GM12865 (cell line): ENCODE measurements around the gene TBC1D14.

Experiments used
- DNase-seq: peaks from one replicate; pipeline ENCODE4 v3.0.0; 2010; ENCODE audit warnings: low read depth
- H3K4me3 ChIP-seq: 2 replicates; pipeline ENCODE4 v1.5.1; 2011; ENCODE audit warnings: mild to moderate bottlenecking, low read depth, low read length, control low read depth
- TF ChIP-seq, protein P1 (sequence below): IDR thresholded peaks from 2 replicates; pipeline ENCODE4 v1.5.1; 2011; ENCODE audit warnings: low read length, control low read depth, low read depth, inconsistent platforms; ENCODE audit not compliant: insufficient read depth; ENCODE audit errors: missing control alignments

TBC1D14 gene

DNA sequence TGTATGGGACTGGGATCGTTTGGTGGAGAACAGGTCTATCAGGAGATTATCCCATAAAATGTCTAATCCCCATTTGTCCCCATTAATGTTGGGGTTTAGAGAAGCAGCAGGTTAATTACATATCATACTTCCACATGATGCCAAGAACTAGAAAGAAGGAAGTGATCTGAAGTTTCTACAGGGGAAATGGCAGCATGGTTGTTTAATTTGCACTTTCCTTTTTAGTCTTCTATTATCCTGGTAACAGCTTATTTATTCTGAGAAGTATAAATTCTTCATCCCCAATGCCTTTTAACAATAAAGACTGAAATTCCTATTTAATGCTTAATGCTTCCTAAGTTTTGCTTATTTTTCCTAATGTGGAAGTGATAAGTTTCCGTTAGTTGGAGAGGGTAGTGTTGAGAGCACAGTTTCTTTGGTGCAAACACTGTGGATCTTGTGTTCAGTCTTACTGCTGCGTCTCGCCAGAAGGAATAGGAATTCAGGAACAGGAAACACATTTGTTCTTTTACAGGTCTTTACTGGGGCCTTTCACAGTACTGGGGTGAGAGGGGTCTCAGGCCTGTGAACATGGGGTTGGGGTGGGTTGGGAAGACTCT is 74.0 kb downstream of the TBC1D14 start:
- no peak overlapping the region for H3K4me3 ChIP-seq
- no peak for DNase-seq
- TF ChIP-seq, protein P1, sequence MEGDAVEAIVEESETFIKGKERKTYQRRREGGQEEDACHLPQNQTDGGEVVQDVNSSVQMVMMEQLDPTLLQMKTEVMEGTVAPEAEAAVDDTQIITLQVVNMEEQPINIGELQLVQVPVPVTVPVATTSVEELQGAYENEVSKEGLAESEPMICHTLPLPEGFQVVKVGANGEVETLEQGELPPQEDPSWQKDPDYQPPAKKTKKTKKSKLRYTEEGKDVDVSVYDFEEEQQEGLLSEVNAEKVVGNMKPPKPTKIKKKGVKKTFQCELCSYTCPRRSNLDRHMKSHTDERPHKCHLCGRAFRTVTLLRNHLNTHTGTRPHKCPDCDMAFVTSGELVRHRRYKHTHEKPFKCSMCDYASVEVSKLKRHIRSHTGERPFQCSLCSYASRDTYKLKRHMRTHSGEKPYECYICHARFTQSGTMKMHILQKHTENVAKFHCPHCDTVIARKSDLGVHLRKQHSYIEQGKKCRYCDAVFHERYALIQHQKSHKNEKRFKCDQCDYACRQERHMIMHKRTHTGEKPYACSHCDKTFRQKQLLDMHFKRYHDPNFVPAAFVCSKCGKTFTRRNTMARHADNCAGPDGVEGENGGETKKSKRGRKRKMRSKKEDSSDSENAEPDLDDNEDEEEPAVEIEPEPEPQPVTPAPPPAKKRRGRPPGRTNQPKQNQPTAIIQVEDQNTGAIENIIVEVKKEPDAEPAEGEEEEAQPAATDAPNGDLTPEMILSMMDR: no peak

DNA sequence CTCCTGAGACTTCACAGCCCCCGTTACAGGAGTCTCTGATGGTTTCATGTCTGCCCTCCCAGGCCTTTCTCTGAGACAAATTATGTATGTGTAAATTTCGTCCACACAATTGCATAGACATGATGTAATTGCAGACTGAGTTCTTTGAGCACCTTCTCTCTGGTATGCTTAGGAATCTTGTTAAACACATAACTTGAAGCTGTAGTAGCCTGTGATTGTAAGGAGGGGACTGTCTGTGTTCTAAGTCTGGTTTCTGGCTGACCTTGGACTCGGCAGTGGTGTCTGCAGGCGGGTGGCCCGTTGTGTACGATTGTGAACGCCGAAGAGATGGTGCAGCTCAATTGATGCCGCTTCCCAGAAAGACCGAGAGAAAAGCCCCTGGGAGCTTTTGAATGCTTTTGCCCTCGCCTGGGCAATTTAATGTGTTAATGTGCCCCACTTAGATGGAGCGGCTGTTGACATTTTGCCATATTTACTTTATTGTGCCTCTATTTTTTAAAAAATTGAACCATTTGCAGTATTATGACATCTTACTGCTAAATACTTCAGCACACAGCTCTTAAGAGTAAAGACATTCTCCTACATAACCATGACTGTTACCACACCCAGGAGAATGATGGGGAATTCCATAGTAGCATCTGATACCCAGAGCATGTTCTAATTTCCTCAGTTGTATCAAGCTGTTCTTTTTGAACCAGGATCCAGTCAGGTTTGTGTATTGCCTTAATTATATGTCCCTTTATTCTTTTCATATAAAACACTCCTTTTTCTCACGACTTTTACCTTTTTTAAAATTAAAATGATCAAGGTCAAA is 75.2 kb downstream of the TBC1D14 start:
- H3K4me3 ChIP-seq: no peak overlapping the region
- TF ChIP-seq, protein P1: no peak
- no peak for DNase-seq

DNA sequence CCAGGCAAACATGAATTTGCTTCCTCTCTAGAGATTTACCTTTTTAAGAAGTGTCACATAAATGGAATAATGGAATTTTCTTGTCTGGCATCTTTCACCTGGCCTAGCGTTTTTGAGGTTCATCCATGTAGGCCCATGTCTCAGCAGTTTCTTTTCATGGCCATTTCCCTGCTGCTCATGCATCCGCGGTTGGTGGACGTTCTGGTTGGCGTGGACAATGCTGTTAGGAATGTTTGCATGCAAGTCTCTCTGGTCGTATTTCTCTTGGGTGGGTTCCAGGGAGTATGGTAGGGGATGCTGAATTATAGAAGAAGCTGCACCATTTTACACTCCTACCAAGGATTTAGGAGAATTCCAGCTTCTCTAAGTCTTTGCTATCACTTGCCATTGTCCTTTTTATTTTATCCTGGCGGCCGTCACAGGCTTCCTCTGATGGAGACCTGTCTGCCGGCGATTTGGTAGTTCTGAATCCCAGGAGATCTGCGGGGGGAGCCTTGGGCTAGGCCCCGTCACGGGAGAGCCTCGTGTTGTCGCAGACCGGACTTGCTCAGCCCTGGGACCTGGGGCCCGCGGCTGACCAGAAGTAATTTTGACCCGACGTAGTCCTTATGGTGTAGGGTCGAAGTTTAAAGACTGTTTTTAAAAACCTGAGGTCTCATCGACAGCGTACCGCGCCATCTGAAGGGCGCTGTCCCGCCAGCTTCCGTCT is 76.6 kb downstream of the TBC1D14 start:
- no peak for DNase-seq
- peak overlapping the region; percentile 51 for H3K4me3 ChIP-seq
- TF ChIP-seq, protein P1: no peak

DNA sequence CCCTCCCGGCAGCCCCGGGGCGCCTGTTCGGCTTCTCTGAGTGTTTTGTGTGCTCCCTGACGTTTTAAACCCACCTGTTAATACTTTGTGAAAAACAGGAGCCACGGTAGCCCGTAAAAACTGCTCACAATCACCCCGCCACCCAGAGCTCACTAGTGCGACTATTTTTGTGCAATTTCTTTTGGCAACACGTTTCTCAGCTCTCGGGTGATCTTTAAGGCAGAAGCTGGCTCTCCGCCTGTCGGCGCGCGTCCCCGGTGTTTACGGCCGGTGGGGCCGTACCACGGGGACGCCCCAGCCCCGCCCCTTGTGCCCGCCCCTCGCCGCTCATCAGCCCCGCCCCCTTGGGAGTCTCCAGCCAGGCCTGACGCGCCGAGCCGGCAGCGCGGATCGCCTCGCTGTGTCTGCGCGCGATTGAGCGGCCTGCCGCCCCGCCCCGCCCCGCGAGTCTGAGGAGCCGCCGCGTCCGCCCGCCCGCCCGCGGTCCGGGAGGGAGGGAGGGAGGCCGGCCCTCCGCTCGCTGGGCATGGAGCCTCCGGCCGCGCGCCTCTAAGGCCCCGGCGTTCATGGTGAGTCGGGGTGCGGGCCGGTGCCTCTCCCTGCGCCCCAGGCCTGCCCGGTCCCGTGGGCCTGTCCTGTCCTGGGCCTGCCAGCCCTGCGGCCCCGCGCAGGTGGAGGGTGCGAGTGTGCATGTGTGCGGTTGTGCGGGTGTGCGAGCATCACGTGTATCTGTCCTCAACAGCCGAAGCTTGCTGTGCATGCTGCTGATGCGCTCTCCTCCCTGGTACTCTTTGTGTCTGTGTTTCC is 77.4 kb downstream of the TBC1D14 start:
- TF ChIP-seq, protein P1: no peak
- peak; percentile 96 for DNase-seq
- H3K4me3 ChIP-seq: peak overlapping the region; percentile 69

DNA sequence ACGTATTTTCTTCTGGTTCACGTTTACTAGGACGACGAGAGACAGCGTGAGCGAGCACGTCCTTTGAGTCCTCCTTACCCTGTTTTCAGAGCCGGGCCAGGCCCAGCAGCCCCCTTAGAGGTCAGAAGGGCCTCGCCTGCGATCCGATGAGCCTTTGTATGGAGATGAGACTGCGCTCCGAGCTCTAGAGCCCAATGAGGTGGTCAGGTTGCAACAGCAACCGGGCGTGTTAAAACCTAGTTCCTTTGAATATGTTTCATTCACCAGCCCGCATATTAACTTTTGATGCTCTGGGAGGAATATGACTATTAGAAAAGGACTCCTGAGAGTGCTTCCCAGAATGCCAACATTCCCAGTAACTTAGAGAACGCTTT is 77.9 kb downstream of the TBC1D14 start:
- H3K4me3 ChIP-seq: peak overlapping the region; percentile 69
- TF ChIP-seq, protein P1: no peak
- DNase-seq: no peak

DNA sequence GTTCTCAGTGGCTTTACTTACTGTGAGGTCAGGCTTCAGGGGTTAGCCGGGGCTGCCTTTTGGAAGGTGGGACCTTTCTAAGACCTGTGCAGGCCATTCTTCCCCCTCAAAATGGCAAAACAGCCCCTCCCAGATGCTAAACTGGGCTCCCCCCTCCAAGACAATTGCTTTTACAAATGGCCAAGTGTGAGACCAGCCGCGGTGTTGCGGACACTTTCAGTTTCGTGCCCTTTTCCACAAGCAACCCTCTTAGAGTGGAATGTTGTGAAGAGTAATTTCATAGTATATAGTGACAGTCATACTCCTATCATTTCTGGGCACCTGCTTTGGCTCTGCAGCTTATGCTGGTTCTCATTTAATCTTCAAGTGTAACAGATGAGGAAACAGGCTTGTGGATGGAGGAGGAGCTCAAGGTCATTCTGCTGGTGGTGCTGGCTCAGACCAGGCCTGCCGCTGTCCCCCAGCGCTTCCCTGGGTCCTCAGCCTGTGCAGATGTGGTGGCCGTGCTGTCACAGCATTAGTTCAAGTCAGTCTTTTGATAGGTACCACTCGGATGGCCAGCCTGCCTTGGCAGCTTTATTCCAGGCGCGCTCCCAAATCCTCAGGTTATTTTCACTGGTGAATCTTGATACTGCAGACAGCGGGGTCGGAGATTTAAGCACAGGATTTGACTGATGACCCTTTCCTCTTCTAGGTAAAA is 78.5 kb downstream of the TBC1D14 start:
- TF ChIP-seq, protein P1: no peak
- DNase-seq: peak; percentile 49
- H3K4me3 ChIP-seq: peak overlapping the region; percentile 69
